HG03064 (cell line): ENCODE data around the gene GARIN5A.

Experiments used
- ATAC-seq: cut with Tn5 transposase; IDR thresholded peaks from one replicate; pipeline ENCODE4 v1.9.1; 2021; ENCODE audit warnings: low read depth; ENCODE audit not compliant: unreplicated experiment

Gene GARIN5A

GRCh38 chr19:50476224-50476906 lies at the start of gene GARIN5A, which contains the start of gene EMC10:
Gene GARIN5A (minus strand): TSS chr19:50476848. CDS start chr19:50476388, 460 bp downstream.
Gene EMC10 (plus strand): TSS chr19:50476507. CDS start chr19:50476545, 38 bp downstream.
- ATAC-seq: peak; percentile 61

DNA sequence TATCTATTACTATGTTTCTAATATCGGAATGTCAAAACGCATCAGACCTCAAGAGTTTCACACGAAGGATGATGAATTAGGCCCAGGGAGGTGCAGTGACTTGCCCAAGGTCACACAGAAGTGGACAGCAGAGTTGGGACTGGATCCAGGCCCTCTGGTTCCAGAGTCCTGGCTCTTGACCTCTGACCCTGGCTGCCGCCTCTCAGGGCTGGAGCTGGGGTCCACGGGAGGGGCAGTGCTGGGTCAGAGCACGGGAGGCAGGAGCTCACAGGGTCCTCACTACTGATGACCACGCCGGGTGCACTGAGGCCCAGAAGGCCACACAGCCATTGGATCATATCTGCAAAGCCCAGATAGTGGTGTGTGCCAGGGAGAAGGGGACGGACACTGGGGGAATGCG lies 46.2 kb upstream of the GARIN5A start:
- ATAC-seq: no peak

- ATAC-seq: no peak
Observed at GRCh38 chr19:50520822-50521465, 44.3 kb upstream of the GARIN5A start.

DNA sequence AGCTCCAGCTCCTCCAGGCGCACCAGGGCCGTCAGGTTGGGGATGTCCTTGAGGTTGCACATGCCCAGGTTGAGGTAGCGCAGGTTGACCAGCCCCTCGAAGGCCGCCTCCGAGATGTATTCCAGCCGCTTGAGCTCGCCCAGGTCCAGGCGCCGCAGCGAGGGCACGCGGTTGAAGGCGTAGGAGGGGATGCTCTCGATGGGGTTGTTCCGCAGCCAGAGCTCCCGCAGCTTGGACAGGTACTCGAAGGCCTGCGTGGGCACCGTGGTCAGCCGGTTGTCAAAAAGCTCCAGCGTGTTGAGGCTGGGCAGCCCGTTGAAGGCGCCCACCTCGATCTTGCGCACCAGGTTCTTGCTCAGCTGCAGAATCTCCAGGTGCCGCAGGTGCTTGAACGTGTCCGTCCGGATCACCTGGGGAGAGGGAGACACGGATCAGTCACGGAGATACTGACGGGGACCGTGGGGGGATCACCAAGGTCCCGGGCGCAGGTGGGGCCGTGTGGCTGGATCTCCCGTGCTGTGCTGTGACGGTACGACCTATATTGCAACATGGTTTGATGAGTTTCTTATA lies 42.4 kb upstream of the GARIN5A start:
- no peak for ATAC-seq

DNA sequence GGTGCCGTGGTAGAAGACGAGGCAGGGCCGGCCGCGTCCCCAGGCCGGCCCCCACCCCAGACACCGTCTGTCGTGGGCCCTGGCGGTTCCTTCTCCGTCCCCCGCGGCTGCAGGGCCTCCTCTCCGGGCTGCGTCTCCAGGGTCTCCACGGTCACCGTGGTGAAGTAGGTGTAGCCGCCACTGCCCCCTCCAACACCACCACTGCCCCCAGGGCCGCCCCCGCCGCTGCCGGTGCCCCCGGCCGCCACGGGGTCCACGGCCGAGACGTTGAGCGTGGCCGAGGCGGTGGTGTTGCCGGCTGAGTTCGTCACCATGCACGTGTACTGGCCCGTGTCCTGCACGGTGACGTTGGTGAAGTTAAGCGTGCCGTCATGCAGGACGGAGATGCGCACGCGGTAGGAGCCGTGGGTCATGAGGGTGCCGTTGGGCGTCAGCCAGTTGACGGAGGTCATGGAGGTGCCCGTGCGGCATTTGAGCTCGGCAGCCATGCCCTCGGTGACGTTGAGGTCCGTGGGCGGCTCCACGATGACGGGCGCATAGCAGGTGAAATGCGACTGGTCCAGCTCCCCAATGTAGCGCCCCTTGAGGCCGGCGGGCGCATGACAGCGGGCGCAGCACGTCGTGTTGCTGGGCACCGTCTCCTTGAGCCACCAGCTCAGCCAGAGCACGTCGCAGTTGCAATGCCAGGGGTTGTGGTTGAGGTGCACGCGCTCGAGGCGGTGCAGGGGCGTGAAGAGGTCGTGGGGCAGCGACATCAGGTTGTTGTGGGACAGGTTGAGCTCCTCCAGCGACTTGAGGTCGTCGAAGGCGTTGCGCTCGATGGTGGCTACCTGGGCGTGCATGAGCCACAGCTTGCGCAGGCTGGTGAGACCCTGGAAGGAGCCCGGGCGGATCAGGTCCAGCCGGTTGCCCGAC lies 41.7 kb upstream of the GARIN5A start:
- ATAC-seq: no peak

DNA sequence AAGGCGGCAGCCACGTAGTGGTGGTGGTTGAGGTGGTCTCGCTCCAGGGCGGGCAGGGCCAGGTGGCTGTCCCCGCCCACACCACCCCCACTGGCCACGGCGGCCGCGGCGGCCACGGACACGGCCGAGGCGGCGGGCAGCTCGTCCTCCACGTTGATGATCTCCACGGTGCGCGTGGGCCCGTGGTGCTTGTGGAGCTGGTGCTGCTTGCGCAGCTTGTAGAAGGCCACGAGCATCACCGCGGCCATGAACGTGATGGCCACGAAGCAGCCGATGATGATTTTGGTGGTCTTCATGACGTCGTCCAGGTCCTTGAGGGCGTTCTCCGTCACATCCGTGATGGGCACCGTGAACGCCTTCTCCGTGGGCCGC lies 41.0 kb upstream of the GARIN5A start:
- no peak for ATAC-seq

DNA sequence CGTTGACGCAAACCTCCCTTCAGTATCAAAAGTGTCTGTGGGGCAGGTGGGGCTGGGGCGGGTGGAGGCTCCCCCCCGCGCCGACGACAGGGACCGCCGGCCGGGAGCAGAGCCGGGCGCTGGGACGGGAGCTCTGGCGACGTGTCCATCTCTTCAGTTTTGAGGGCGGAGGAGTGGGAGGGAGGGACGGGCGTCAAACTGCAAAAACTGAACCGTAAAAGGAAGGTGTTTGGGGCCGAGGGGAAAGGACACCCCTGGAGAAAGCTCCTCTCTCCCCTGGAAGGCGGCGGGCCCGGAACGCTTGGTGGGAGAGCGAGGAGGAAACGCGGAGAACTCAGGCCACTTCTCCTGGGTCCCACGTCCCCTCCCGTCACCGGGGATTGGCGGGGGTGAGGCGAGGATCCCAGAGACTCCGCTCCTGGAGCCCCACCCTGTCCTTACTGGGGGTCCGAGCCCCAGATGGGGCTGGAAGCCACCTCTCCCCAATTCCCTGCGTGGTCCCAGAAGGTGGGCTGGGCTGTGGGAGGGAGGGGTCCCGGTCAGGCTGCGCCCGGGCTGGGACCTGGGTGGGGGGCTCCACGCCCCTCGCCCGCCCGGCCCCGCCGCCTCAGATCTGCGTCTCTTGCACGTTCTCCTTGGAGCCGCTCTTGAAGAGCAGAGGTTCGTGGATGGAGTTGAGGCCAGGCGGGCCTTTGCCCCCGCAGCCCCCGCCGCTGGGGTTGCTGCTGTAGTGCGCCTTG lies 40.5 kb upstream of the GARIN5A start:
- ATAC-seq: no peak

- ATAC-seq: no peak
Observed at GRCh38 chr19:50516456-50516855, 39.8 kb upstream of the GARIN5A start.

DNA sequence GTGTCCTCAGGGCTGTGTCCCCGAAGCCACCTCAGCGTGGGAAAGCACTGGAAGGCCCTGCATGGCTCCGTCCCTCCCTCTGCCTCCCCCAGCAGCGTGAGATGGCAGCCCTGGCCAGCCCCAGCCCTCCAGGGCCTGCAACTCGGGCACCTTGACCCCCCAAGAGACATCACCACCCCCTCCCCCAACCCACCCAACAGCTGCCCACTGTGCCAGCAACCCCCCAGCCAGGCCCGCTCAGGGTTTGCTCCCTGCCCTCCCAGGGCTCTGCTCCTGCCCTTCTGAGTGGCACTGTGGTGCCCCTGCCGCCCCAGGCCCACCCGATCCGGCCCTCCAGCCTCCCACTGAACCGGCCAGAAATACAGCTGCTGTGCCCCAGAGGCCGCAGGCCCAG lies 38.5 kb upstream of the GARIN5A start:
- ATAC-seq: no peak

GRCh38 chr19:50514346-50515167 lies 37.9 kb upstream of the GARIN5A start:
- no peak for ATAC-seq

GRCh38 chr19:50513746-50514345 lies 37.2 kb upstream of the GARIN5A start, which contains the start of gene ASPDH:
Gene ASPDH (minus strand): TSS chr19:50513913. CDS start chr19:50513823, 90 bp downstream.
- ATAC-seq: no peak

DNA sequence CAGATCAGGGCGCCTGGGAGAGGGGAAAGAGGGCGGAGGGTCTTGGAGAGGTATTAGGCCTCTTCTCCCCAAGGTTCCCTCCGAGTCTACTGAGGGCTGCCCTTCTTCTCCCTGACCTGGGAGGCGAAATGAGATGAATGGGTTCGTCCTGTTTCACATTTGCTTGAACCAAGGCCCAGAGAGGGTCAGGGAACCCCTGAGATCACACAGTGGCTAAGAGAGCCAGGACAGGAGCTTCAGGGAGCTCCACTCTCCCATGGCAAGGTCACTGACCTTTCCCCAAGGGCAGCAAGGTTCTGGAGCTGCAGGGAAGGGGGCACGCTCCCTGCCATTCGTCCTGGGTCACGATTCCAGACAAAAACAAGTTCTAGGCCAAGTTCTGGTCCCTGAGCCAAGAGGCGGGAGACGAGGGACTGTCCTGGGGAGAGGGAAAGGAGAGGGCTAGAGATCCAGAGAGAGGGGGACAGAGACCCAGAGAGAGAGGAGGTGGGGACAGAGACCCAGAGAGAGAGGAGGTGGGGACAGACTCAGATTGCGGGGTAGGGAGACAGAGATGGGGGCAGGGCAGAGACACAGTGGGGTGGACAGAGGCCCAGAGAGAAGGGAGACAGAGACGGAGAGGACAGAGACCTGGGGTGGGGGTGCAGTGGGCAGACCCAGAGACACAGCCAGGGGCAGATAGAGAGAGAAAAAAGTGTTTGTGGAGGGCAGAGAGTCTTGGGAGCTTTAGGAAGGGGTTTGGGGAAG lies 36.5 kb upstream of the GARIN5A start:
- no peak for ATAC-seq

- no peak for ATAC-seq
Observed at GRCh38 chr19:50512112-50512998, 35.7 kb upstream of the GARIN5A start.

GRCh38 chr19:50511069-50511822 lies 34.6 kb upstream of the GARIN5A start, which contains the start of gene JOSD2:
Gene JOSD2 (minus strand): TSS chr19:50511191. CDS start chr19:50510431, 760 bp downstream.
- ATAC-seq: peak; percentile 87

DNA sequence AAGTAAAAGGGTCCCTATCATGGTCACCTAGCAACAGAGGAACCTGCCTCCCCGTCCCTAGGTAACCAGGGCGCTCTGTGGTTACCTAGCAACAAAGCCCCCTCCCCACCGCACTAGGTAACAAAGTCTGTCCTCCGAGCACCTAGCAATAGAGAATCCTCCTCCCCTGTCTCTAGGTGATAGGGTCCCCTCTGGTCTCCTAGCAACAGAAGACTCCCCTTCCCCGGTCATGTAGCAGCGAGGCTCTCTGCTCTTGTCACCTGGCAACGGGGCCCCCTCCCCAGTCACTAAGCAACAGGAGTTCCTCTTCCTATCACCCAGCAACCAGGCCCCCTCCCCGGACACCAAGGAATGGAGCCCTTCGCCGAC lies 34.0 kb upstream of the GARIN5A start:
- no peak for ATAC-seq

- no peak for ATAC-seq
Observed at GRCh38 chr19:50510121-50510670, 33.5 kb upstream of the GARIN5A start.
